ENCODE data around the gene RBCK1.

DNA sequence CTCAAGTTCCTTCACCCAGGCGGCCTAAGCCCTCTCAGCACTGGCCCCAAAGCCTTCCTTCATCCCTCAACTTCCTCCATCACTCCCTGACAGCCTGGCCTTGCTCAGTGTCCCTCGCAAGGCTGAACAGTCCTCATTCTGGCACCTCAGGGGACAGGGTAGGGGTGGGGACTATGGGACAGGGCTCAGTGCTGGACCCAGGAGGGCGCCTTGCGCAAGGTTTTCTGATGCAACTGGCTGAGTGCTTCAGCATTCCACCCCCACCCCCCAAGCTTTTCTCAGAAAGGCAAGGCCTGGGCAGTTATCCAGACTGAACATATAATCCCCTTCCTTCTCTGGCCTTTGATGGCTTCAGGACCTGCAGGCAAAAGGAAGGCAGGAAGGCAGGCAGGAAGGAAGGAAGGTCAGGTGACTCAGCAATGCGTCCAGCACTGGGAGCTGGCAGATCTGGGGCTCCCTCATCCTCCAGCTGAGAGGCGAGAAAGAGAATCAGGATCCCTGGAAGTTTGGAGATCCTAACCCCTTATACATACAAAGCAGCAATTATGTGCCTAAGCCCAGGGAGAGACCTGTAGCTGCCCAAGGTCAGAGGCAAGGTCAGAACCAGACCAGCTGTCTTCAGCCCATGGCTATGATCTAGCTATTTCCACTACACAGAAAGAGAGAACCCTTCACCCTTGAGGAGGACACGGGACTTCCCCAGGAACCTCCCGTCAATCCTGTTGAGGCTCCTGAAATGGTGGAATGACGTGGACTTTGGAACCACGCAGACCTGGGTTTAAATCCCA, 36.1 kb upstream of the RBCK1 start:
- no peak for TF ChIP-seq POLR2A (IDR thresholded peaks at IDR 0.05; ENCODE audit: low read depth, low read length)
- no peak for TF ChIP-seq EZH2 (IDR thresholded peaks at IDR 0.05; ENCODE audit: borderline replicate concordance, low read depth, low read length, severe bottlenecking)

Measured in endothelial cell of umbilical vein (primary cell).